ENCODE measurements around the gene MSANTD1.
"Not testable (repeated sequence)": the region's sequence is repeated elsewhere in the genome, so short reads cannot be mapped to it uniquely, and the experiment has no call there.

MSANTD1 gene

DNA sequence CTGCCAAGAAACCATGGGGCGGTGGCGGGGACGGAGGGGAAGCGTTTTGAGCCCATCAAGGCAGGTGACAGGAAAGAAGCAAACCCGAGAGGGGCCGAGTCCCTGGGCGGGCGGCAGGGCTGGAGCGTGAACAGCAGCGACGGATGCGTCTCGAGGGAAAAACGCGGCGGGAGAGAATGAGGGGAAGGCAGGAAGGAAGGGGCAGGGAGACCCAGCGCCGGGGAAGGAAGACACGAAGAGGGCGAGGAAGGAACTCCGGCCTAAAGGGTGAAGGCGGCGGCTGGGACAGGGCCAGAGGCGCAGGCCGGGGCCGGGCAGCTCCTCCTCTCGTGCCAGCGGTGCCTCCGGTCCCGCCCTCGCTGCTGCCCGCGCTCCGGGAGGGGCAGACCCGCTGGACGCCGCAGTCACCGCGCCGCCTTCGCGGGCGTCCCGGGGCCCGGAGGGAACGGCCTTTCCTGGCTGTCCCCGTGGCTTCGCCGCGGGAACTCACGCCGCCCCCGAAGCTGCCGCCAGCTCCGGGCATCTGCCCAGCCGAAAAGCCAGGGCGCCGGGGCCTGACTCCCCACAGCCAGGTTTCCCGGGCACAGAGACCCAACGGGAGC is 43.1 kb downstream of the MSANTD1 start:
- DNase-seq, result peak; percentile 21 to 28

DNA sequence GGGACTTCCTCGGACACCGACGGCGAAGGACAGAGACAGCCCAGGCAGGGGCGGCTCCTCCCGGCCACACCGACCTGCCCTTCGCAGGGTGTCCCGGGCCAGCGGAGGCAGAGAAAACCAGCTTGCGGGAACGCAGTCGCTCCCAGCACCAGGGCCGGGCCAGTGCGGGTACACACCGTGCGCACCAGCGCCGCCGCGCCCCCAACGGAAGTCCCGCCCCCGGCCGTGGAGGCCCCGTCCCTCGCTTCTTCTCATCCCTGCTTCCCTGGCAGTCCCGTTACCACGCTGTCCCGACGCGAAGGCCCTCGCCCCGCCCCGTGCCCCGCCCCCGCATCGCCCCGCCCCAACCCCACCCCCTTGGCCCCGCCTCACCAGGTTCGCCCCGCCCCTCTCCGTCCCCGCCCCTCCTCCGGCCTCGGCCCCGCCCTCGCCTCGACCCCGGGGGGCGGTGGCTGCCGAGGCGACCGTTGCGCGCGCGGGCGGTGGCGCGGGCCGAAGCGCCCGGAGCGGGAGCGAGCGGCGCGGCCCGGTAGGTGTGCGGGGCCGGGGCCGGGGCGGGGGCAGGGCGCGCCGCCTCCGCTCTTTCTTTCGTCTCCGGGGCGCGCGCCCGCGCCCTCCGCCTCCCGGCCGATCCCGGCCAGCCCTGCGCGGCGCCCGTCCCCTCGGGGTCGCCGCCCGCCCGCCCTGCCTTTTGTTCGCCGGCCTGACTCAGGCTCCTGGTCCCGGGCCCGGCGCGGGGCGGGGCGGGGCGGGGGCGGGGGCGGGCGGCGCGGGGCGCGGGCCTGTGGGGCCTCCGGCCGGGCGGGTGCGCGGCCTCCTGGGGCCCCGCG is 43.8 kb downstream of the MSANTD1 start, which contains the start of gene RGS12:
Gene RGS12, plus strand, starts transcription at position 451 of the 830 bp plus-strand sequence. CDS start 23,150 bp downstream, outside the sequence.
- peak; percentile 90 to 91 for DNase-seq

DNA sequence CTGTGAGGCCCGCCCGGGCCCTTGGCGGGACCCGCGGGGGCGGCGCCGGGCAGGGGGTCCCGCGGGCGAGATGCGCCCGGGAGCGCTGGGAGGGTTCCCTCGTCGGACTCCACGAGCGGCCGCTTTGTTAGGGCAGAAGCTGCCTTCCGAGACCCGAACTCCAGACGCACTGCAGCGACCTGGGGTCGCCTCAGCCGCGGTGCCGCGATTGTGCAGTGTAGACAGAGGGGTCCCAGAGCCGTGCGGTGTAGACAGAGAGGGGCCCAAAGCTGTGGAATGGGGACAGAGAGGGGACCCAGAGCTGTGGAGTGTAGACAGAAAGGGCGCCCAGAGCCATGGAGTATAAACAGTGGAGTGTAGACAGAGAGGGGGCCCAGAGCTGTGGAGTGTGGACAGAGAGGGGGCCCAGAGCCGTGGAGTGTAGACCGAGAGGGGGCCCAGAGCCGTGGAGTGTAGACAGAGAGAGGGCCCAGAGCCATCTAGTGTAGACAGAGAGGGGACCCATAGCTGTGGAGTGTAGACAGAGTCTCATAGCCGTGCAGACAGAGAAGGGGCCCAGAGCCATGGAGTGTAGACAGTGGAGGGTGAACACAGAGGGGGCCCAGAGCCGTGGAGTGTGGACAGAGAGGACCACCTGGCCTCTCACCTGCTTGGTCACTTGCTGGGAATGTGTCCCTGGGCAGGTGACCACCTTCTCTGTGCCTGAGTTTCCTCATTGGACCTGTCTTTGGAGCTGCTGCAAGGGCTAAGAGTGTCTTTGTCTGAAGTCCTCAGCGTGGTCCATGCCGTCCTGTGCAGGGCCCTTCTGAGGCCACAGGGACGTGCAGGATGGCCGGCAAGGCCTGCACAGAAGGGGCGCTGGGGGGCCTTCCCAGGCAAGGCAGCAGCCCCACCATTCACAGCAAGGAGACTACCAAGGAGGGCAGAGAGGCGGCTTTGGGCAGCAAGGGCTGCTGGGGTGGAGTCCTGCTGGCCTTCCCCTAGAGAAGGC is 44.7 kb downstream of the MSANTD1 start:
- peak in 1 of 2 experiments; percentile 7 for DNase-seq

DNA sequence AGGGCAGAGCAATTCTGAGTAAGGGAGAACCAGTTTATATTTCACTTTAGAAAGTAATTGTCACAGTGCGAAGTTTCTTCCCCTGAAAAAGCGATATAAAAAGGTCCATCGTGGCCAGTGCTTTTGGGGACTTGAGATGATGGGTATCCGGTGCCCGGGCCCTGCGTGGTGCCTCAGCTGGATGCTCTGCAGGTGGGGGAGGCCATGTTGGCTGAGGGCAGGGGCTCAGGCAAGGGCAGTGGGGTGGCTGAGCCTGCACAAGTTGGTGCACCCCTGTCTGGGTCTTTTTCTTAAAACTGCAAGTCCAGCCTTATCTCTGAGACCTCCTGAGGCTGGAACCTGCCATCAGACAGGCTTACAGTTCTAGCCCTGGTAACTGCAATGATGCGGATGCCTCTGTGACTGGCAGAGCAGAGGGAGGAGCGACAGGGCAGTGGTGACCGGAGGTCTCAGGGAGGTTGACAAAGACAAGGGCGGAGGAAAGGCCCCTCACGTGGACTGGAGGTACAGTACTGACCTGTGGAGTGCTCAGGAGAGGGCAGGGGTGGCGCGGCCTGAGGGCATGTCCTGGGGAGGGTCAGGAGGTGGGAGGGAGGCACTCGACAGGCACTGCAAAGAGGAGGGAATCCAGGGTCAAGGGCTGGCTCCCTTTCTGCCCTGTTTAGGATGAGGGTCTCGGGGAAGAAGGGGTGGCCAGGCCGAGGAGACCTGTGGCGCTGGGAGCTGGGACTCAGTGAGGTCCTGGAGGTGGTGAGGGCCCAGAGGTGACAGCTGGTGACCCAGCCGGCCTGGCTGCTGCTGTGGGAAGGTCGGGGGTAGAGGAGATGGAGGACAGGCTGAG is 45.7 kb downstream of the MSANTD1 start:
- DNase-seq, result no peak

DNA sequence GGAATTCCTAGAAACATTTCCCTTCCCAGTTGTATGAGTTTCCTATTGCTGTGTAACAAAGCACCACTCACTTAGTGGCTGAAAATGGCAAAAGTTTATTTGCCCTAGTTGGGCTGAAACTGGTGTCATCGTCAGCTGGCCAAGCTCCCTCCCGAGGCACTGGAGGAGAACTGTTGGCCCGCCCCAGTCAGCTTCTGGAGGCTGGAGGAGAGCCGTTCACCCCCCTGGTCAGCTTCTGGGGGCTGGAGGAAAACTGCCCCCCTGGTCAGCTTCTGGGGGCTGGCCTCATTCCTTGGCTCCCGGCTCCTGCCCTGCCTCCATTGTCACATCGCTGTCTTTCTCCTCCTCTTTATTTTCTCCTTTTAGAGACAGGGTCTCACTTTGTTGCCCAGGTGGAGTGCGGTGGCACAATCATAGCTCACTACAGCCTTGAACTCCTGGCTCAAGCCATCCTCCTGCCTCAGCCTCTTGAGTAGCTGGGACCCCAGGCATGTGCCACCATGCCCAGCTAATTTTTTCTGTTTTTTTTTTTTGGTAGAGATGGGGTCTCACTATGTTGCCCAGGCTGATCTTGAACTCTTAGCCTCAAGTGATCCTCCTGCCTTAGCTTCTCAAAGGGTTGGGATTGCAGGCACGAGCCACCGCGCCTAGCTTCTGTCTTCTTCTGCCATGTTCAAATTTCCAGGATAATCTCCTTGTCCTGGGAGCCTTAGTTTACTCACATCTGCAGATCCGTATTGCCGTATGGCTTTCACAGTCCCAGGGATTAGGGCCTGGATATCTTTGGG is 47.1 kb downstream of the MSANTD1 start:
- no peak for DNase-seq

DNA sequence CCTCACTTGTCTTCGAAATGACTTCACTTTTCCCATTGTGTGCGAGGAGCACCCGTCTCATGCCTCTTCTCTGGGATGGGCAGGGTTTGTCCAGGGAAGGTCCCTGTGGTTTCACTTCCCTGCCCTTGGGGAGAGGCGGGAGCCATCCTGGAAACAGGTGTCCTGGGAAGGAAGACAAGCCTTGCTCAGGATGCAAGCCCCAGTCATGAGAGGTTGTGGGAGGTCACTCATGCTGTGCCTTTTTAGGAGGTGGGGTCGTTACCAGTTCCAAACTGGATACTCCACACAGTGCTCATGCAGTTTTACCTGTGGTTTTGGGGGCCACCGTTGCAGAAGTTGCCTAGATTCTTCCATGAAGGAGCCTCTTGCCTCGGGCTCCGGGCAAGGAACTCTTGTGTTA is 47.7 kb downstream of the MSANTD1 start:
- no peak for DNase-seq

DNA sequence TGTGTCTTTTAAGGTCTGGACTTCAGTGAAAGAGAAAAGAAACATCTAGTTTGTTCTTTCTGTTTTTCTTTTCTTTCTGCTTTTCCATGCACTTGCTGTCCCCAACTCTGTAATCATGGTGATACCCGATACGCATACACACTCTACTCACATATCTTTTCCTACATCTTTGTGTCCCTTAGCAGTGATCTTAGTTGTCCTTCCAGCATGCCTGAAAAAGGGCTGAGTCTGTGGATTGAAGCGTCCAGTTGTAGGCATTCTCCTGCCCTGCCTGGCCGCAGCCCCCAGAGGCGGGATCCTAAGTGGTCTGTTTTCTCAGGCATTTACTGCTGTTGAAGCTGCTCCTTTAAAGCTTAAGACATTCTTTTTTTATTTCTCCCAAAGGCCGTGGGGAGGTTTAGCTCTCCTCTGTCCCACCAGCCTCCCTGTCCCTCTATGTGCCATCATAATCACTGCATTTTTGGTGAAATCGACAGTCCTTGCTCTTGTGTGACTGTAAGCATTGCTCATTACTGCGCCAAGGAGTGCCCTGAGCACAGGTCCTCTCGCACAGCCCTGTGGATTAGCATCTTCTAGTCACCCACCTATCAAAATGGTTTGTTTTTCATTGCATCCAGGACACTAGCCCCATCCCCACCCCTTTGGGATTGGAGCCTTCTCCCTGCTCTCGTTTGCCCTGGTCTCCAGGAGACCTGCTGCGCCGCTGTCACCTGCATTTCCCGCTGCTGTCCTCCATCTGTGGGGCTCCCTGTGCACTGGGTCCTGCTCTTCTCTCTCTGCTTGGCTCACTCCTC is 48.3 kb downstream of the MSANTD1 start:
- DNase-seq, result no peak

DNA sequence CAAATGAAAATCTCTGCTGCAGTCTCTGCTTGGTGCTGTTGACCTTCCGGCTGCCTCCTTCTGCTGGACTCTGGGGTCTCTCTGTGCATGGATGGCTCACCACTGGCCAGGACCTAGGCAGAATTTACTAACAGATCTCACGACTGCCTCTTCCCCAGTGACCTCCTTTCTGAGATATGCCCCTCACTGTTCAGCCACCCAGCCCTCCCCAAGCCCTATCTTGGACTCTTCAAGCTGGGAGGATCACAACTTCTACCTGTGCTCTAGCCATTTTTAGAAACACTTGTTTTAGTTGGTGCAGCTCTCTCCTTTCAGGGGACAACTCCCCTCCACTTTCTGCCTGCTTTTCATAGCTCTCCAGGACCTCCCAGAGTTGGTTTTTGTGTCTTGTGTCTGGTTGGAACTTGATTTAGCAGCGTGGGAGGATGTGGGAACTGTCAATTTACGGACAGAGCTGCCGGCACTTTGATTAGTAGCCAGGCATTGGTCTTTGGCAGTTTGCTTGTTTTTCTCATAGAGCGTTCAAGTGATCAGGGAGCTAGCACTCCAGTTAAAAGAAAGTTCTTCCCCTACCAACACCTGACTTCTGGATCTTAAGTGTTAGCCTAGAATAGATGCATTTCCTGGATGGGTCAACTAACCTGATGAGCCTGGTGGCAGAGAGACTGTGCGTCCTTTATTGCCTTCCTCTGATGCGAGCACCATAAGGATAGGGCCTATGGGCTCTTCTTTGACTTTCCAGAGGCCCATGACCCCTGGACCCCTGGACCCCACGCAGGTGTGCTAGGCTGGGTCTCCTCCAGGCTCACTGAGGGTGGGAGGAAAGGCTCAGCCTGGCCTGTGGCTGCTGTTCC is 50.4 kb downstream of the MSANTD1 start:
- DNase-seq, result no peak

DNA sequence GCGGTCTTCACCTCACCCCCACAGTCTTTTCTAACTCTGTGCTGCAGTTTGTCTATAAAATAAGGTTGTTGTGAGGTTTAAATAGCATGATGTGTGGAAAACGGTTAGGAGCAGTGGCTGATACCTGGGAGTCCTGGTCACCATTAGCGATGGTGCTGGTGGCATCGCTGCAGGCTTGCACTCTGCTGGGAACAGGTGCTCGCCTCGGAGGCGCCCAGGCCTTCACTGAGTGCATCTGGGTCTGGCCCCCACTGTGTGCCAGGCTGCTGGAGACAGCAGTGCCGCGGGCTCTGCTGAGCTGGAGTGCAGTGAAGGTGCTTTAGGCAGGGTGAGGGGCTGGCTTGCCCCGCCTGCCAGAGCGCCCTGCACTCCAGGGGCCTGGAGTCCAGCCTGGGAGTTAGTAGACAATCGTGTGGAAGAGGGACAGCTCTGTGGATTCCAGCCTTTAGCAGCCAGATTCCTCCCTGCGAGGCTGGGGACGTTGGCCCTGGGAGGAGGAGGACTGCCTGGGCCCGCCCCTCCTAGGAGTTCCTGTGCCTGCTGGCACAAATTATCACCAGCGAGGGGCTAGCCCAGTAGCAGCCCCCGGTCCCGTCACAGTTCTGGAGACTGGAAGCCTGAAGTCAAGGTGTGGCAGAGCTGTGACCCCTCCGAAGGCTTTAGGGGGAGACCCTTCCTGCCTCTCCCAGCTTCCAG is 51.2 kb downstream of the MSANTD1 start:
- DNase-seq, result no peak

DNA sequence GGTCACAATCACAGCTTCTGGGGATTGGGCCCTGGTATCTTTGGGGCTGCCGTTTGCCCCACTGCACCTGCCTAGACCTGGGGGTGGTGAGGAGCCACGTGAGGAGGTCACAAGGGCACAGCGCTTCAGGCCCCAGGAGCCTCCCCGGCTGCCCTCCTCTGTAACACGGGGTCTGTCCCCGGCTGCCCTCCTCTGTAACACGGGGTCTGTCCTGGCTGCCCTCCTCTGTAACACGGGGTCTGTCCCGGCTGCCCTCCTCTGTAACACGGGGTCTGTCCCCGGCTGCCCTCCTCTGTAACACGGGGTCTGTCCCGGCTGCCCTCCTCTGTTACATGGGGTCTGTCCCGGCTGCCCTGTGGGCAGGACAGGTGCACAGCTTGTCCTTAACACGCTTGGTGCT is 51.9 kb downstream of the MSANTD1 start:
- DNase-seq, result not testable (repeated sequence)

DNA sequence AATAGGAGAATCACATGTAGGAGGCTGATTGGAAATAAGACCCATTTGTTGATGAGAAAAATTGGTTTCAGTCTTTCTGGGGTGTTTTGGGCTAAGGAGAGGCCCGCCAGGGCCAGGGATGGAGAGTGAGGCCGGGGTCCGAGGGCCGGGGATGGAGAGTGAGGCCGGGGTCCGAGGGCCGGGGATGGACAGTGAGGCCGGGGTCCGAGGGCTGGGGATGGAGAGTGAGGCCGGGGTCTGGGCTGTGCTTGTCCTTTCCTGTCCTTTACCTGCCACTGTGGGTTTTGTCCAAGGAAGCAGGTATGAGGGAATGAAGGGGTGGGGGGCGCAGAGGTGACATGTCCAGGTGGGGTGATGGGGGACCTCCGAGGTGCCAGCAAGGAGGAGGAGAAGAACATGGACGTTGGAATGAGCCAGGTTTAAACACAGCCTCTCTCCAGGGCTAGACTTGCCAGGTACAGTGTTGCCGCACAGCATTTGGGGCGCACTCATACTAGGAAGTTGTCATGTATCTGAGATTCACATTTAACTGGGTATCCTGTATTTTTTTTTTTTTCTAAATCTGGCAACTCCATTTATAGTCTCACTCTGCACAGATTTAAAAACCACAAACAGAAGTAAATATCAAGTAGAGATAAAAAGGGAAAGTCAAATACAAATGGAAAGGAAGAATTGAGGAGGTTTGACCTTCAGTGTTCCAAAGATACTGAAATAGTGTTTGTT is 52.7 kb downstream of the MSANTD1 start:
- DNase-seq, result peak in 1 of 2 experiments; percentile 17

DNA sequence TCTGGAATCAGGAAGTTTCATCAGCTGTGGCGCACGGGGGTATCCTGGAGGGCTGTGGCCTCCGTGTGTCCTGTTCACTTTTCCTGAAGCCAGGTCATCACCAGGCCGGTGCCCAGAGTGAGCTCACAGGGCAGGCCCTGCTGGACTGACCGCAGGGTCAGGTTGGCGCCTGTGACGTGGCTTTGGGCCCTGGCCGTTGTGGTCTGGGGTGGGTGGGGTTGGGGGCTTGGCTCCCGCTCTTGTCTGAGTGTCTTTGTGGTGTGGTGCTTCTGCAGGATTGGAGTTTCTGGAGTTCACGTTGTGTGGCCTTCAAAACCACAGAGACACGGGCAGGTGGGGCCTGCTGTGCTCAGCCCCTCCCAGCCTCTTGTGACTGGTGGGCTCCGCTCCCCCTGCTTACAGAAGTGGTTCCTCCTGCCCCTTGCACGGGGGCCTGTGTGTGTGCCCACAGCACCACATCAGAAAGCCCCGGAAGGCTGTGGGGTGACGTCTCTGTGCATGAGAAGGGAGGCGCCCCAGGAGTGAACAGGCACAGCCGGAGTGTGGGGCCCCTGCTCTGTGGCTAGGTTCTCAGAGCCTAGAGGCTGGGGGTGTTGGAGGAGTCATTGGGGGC is 53.3 kb downstream of the MSANTD1 start:
- DNase-seq, result peak; percentile 47 to 56

DNA sequence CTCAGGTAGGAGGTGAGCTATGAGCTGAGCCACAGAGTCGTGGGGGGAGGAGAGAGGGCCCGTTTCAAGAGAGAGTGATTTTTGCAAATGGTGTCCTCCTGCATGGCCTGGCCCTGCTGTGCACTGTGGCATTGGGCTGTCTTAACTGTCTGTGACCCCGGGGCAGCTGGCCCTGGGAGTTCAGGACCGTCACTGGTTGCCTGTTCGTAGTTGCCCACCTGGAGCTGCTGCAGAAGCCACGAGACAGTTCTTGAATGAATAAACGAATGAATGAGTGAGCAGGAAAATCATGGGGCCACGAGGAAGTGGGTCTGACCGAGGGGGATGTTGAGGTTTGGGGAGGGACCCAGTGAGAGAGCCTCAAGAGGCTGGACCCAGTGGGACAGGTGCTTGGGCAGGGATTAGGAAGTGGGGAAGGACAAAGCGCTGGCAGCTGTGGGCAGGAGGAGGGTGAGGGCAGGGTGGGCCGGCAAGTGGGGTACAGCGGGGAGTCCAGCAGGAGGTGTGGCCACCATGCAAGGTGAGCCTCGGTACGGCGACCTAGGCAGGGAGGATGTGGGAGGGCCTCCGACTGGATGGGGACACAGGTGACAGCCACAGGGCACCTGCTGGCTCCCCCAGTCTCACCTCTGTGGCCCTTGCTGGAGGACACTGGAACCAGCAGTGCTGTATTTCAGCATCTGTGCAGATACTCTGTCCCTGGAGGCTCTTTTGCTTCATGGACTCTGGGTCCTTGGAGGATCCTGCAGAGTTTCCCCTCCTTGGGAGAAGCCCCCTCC is 54.0 kb downstream of the MSANTD1 start:
- peak; percentile 27 to 35 for DNase-seq

DNA sequence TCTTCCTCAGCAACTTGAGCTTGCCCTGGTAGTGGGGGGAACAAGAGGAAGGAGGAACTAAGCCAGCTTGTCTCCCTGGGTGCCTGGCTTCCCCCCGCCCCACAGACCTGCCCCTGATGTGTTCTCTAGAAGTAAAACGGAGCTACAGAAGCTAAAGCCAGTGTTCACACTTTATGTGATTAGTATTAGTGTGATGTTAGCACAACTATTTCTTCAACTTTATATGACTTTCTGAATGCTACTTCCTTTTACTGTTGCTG is 54.5 kb downstream of the MSANTD1 start:
- DNase-seq, result peak; percentile 35 to 48

DNA sequence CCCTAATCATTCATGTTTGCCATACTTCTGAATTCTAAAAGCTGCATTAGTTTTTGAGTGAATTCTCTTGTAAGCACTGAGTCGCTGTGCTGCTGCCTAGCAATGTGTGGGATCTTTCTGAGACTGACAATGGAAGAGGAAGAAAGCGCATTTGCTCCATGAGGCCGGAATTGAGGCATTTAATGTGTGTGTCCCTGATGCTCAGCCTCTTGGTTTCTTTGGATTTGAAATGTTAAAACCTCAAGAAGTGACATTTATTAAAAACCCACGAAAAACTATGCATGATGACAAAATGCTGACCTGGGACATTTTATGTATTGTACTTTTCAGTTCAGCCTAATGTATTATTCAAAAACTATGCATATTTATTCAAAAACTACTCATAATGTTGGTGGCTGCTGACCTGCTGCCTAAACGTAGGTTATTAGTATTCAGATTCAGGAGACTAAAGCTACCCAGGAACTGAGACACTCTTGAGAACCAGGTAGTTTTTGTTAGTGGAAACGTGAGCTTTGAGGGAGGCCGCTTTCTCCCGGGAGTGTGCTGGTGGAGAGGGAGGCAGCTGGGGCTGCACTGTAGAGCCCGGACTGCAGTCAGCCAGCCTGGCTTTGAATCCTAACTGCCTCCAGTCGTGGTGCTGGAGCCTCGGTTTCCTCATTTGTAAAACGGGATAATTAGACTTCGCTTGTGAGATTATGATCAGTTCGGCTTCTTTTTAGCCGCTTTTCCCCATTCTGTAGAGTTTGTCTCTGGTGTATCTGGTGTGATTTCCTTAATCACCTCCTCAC is 55.2 kb downstream of the MSANTD1 start:
- DNase-seq, result no peak

Measured in Kasumi-1 (cell line).